Germinal center (tissue), 1 donor: Measurements from ENCODE around the gene ITGA3.

Experiments
- DNase-seq: peaks from one replicate; pipeline ENCODE4 v3.0.0; 2012; ENCODE audit warnings: mixed read lengths, low spot score

ITGA3 gene

GRCh38 chr17:50129728-50130558 is 74.0 kb downstream of the ITGA3 start, which contains the start of gene SAMD14:
TSS of gene SAMD14 (minus strand) at chr17:50130160. CDS start at chr17:50124959, 5,201 bp downstream.
- peak; percentile 64 for DNase-seq

GRCh38 chr17:50130559-50131305 is 74.8 kb downstream of the ITGA3 start:
- no peak for DNase-seq

DNA sequence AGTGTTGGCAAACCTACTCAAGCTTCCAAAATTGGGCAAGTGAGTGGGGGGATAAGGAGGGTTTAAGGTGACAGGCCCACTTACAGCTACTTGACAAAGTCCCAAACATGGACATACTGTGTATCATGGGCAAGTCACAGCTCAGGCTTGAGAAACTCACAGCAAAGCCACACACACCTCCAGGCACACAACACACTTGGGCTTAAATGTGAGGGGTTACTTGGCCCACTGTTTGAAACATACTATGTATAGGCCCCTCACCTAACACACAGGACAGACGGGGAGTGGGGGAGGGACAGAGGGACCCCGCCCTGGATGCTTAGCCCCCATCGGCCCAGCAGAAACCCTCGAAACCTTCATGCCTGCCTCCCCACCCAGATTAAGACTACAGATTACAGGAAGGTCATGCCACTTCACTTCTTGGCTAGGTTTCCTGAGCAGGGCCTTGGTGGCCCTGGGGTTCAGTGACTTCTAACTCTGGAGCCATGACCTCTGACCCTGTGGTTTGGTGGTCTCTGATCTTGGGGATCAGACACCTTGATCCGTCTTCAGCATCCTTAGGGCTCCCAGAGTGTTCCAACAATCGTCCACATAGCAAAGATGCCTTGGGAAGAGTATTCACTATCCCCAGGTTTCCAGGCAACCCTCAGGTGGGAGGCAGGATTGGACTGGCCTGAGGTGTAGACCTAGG is 76.3 kb downstream of the ITGA3 start:
- no peak for DNase-seq

GRCh38 chr17:50133028-50133768 is 77.3 kb downstream of the ITGA3 start:
- no peak for DNase-seq

GRCh38 chr17:50133769-50134099 is 77.8 kb downstream of the ITGA3 start:
- DNase-seq: no peak

GRCh38 chr17:50134206-50135110 is 78.5 kb downstream of the ITGA3 start:
- DNase-seq: no peak

DNA sequence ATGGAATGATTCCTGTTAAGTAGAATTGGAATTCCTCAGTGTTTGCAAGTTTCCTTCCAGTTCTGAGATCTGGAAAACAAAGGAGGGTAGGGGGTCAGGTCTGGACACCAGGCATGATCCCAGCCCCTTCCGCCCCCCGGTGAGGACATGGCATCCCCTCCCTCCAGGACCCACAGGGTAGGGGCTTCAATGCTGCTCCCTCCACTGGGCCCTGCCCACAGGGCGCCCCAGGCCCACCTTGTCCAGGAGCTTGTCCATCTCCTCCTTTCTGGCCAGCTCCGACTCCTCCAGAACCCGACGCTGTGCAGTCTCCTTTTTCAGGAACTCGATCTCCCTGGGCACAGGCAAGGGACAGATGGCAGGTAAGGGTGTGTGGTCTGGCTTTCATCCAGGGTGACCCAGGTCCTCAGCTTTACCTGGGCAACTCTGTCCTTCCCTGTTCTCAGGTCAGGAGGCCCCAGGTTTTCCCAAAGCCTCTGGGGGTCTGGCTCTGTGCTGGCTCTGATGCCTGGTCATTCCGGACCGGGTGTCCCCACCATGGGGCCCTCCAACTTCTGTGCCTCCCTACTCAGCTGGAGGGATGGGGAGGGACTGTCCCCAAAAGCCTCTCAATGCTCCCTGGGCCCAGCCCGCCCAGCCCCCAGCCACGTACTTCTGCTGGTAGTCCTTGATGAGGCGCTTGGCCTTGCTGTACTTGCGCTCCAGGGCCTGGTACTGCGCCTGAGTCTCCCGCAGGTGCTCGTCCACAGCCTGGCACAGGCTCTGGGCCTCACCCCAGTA is 79.6 kb downstream of the ITGA3 start:
- no peak for DNase-seq

GRCh38 chr17:50136096-50136687 is 80.3 kb downstream of the ITGA3 start:
- no peak for DNase-seq

- DNase-seq: no peak
Measured at GRCh38 chr17:50137042-50137441, 81.1 kb downstream of the ITGA3 start.

DNA sequence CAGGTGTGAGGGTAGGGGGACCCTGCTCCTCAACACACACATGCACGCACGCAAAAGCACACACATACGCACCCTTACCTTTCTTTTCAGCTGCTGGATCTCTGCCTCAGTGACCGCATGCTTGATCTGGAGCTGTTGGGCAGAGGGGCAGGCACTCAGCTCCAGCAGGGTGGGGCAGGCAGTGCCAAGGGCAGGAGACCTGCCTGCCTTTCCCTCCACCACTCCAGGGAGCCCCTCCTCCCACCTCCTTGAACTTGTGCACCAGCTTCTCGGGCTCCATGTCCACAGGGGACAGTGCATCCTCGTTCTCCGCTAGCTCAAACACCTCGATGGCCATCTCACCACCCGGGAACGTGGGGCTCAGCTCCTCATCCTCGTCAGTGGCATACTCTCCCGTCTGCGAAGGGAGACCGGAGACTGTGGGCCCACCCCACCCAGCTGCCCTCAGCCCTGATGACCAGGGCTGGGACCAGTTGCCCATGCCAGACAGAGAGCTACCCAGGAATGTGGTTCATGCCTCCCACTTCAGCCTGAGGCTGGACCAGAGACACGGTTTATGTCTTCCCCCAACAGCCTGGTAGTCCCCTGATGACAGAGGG is 83.4 kb downstream of the ITGA3 start:
- DNase-seq: no peak
